Myocyte (in vitro differentiated cells): ENCODE data around the gene FNIP2. TPM values are rescaled to one million over a fixed set of nuclear protein-coding genes. Genes with fewer than 3 reads are reported as not detected.

ENCODE experiments used
- DNase-seq: peaks from one replicate; pipeline ENCODE4 v3.0.0-alpha.2; 2012; ENCODE audit warnings: low read depth
- total RNA-seq: library from RNA; depleted of rRNA; stranded (reverse); fragments of >200 nt; gene quantifications from 2 replicates; pipeline ENCODE4 v1.2.3, GENCODE V29; 2014

FNIP2 gene
- total RNA-seq, 1 donor from 2014 or later, result 42.9 TPM

DNA sequence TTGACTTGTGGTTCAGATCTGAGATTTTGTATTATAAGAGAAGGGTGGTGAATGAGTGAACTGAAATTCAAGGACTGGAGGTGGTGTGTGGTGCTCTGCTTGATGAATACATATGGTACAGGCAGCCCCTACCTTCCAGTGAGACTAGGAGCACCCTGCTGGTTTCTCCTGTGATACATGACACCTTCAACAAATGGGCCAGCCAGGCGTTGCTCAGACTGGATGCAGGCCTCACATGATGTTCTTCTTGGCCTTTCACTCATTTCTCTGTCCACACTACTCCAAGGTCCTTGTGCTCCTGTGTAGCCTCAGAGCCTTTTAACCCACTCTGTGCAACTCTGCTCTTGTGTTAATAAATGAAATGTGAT is 67.2 kb downstream of the FNIP2 start:
- DNase-seq, result no peak

DNA sequence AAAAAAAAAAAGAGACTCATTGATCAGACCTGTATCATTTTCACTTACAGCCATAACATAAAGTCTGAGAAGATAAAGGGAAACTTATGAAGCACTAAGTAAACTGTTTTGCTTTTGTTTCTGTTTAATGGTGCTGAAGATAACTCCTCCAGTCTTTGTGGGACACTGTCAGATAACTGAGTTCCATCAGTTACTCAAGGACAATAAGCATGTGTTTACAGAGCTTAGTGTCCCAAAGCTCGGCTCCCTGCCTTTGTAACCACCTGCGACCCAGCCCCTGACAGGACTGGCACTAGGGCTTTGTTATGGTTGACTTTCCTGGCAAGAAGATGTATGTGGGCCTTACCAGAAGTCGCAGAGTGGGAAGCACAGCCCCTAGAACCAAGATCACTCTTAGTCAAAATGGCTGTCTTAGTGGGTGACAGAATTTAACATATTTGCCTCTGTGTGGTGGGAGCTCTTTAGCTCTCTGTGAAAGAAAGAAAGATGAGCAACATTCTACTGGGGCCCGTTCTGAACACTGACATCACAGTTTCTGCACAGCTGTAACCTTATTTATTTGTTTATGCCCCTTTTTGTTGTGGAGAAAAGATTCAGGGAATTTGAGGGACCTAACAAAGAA is 68.1 kb downstream of the FNIP2 start:
- DNase-seq, result no peak

DNA sequence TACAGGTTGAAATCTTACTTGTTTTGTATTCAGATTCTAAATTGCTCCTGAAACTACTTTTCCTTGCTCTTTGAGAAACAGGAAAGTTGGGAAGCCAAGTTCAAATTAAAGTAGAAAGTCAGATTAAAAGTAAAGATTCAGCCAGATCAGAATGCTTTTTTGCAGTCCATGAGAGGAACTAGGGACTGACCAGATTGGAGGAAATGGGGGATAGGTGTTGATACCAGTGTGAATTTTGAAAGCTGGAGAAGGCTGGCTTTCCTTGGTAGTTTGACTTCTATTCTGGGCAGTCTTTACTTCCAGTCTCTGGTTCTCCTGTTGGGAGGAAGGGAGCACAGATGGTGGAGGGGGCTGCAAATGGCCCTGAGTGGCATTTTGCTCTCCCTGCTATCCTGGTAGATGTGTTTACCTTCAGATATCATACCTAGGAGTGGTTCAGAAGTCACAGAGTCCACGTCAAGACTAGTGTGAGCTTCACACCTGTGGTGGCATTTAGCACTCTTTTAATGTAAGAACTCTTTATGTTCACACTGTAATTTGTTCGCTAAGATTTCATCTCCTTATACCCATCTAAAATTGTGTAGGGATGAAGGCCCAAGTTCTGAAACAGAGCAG is 68.8 kb downstream of the FNIP2 start:
- no peak for DNase-seq

DNA sequence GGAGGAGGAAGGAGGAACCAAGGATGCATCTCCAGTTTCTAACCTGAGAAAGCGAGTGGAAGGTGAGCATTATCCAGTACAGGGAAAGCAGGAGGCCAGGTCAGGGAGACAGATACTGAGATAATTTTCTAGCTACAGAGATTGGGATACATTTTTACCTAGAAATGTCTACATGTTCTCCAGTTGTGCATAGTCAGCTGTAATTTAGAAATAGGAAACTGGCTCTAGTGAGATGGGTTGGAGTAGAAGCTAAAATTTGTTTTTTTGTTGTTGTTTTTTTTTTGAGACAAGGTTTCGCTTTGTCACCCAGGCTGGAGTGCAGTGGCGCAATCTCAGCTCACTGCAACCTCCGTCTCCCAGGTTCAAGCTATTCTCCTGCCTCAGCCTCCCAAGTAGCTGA is 71.3 kb downstream of the FNIP2 start:
- no peak for DNase-seq

DNA sequence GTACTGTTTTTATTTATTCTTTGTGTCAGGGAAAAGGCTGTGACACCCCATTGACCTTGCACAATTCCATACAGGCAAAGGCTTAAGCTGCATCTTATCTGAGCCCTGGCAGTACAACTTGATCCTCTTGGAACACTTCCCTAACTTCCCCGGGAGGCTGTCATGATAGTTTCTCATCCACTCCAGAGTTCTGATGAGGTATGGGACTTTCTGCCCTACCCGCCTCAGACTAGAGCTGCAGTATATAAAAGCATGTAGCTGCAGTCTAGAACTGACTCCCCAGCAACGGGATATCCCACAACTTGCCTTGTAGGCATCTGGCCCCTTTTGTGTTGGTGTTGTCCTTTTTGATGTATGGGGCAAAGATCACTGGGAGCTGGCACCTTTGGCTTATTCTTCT is 72.7 kb downstream of the FNIP2 start:
- DNase-seq, result no peak

GRCh38 chr4:158845311-158846041 is 76.7 kb downstream of the FNIP2 start:
- no peak for DNase-seq

GRCh38 chr4:158847535-158847934 is 78.7 kb downstream of the FNIP2 start:
- no peak for DNase-seq

GRCh38 chr4:158849681-158850080 is 80.9 kb downstream of the FNIP2 start:
- DNase-seq, result no peak

DNA sequence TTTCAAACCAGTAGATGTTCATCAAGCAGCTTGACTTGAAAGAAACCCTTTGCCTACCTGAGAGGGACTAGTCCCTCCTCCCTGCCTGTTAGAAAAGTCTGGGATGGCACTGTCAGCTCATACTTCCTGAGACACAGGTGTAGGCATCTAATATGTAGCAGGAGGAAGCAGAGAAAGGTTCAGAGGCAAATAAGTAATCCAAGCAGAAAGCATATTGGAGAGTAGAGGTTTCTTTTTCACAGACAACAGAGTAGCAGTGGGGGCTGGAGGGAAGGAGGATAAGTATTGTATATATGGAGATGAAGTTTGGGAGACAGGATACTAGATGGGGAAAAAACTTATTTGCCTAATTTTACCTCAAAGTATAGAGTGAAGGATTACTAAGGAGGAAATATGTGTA is 81.5 kb downstream of the FNIP2 start:
- DNase-seq, result no peak

DNA sequence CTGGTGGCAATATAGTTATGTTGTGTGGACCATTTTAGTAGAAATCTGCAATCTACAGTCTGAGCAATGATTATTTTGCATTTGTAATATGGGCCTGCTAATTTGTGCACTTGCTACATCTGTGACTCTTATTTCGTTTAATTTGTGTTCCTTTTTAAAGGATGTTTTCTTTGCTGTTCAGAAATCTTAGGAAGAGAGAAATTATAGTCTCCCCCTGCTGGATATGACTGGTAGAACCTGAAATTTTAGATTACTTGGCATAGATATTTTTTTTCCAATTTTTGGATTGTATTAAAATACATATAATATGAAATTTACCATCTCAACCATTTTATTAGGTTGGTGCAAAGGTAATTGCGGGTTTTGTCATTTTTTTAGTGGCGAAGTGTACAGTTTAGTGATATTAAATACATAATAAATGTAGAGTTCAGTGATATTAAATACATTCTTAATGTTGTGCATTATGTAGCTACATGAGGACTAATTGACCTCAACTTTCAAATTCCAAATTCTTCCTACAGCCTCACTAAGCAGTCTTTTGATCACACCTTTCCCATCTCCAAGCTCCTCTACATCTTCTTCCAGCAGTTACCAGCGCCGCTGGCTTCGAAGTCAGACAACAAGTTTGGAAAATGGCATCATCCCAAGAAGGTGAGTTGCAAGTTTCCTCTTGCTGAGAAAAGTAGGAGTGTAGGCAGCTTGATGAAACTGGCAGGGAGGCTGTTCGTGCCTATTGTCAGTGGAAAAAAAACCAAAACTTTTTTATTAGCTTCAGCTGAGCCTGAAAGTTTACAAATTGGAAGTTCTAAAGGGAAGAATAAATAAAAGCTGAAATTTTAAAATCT is 82.2 kb downstream of the FNIP2 start:
- DNase-seq, result peak; percentile 56

DNA sequence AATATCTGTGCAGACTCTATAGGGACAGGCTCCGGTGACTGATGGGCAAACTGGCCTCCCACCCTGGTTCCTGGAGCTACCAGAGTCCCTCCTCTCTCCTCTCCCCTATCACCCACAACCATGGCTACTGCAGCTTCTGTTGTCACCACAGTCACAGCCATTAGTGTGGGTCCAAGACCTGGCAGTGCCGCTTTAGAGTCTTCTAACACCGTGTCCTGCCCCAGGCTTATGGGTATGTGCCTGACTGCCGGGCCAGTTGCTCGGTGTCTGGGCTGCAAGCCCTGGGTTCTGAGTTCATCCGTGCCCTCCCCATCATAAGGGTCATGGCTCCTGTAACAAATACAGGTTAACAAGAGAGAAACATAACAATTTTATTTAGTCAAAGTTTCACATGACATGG is 85.4 kb downstream of the FNIP2 start:
- no peak for DNase-seq

DNA sequence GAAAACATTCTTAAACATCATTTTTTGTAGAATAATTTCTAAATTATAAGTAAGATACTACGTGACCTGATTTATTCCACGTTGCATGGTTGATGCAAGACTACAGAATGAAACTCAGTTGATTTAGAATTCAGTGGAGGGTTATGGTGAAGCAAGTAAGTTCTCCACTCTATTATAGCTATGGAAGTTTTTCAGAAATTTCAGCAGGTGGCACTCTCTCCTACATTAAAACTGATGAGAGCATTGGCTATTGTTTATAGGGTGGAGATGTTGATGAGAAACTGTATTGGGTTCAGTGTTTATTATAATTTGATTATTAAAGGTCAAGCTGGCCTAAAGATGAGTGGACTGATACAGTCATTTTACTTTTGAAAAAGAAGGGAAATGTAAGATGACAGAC is 88.0 kb downstream of the FNIP2 start:
- peak; percentile 25 for DNase-seq

DNA sequence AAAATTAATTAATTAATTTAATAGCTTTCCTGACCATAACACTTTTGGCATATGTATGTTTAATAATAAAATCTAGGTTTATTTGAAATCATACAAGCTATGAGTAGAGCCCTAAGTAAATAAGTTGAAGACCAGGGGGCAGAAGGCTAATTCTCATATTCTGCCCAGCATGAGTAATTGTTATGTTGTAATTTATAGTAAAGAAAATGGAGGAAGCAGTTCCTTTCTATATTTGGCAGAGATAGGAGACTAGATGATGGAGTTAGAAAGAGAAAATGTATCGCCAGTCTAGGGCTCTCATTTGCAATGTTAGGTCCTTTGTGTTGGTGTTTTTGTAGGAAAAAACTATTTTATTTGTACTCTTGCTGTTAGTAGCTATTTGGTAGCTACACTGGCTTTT is 89.1 kb downstream of the FNIP2 start:
- DNase-seq, result no peak

- no peak for DNase-seq
Observed at GRCh38 chr4:158858410-158859199, 89.8 kb downstream of the FNIP2 start.

- DNase-seq, result no peak
Observed at GRCh38 chr4:158859661-158860060, 90.8 kb downstream of the FNIP2 start.

GRCh38 chr4:158860856-158861255 is 92.0 kb downstream of the FNIP2 start:
- DNase-seq, result no peak

- no peak for DNase-seq
Observed at GRCh38 chr4:158861281-158861680, 92.5 kb downstream of the FNIP2 start.

GRCh38 chr4:158861766-158862165 is 92.9 kb downstream of the FNIP2 start:
- DNase-seq, result no peak

DNA sequence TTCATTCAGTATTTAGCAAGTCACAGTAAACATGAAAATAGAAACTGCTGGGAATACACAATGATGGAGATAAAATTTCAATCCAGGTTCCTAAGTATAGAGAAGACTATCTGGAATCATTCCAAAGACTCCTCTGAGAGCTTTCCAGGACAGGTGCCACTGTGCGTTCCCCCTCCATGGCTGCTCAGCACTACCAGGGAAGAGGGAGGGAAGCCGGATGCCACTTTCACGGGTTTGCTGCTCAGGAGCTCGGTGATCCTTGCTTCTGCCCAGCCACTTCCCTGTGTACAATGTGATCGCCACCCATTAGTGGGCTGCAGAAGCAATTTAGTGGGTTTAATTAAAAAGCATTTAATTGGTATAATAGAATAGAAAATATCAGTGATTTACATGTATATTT is 94.5 kb downstream of the FNIP2 start:
- no peak for DNase-seq

DNA sequence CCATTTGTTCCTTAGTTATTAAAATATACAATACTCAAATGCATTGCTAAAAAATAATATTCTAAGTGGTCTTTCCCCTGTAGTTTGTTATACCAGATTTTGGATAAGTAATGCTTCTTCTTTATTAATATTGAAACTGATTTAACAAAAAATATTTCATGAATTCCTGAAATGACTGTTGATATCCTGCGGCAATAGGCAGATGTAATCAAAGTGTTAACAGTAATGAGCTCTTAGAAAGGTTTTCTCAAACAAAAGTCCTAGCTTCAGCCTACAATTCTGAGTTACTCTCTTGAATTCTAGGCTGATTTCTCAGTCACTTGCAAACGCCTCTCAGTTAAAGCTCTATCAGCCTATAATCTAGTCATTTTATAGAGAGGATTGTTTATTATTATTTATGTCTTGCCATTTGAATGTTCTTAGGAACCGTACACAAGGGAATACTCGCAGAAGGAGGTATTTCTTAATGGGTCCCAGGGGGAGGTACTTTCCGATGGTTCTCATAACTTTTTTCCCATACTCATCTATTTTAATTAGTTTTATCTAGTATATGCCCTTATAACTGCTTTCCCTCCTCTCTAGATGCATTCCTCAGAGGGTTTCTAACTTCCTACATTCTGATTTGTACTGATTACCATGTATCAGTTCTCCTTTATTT is 96.8 kb downstream of the FNIP2 start:
- DNase-seq, result no peak

- DNase-seq, result no peak
Observed at GRCh38 chr4:158869001-158869400, 100.2 kb downstream of the FNIP2 start.
